ENCODE data around the gene CCBE1. TPM values are rescaled to one million over a fixed set of nuclear protein-coding genes. Genes with fewer than 3 reads are reported as not detected.

CCBE1 gene
- total and polyA plus RNA-seq, 2 of the 4 experiments (the other 2 are of a cell fraction), result 64.8 to 148 TPM

GRCh38 chr18:59619816-59620215, 77.4 kb downstream of the CCBE1 start:
- Histone ChIP-seq H3K79me1 (ENCODE audit: low read depth in 1 of 2, low read length in 2 of 2) (peaks cover 56 to 78% of the 10 kb centered on the region in 2 experiments), H2BK120ac (ENCODE audit: low read depth, low read length) (no peak overlapping the region), H4K5ac (ENCODE audit: low read depth, low read length) (no peak overlapping the region), H2AK5ac (ENCODE audit: low read depth, low read length) (peak overlapping the region; percentile 37; the same call in 1 of the 2 replicates), H2BK5ac (ENCODE audit: low read depth, low read length, poor library complexity, severe bottlenecking) (no peak overlapping the region), H2BK20ac (ENCODE audit: low read depth, low read length) (no peak overlapping the region), H3K9me3 (ENCODE audit: control insufficient read depth, insufficient read depth, low read length) (no peaks in the 10 kb centered on the region), H3K9ac (ENCODE audit: low read depth, low read length) (no peak overlapping the region), H3K14ac (replicated peaks; ENCODE audit: low read depth, low read length) (0 out of 2 replicates have a peak overlapping the region, but pooled peaks have one; percentile 23), H2AK9ac (replicated peaks; ENCODE audit: low read depth, low read length, poor library complexity) (no peak overlapping the region), H3K9me1 (ENCODE audit: insufficient read depth, low read length) (peaks cover 34% of the 10 kb centered on the region), H4K91ac (ENCODE audit: insufficient read depth, low read depth, low read length) (no peak overlapping the region), H3K4me3 (ENCODE audit: insufficient read depth, low read depth, low read length) (no peak overlapping the region), H3K4me1 (ENCODE audit: control insufficient read depth, insufficient read depth, low read length) (peaks cover 18% of the 10 kb centered on the region), H4K20me1 (ENCODE audit: insufficient read depth, low read length) (peaks cover 37% of the 10 kb centered on the region; the same call in 1 of the 2 replicates), H2BK15ac (ENCODE audit: low read depth, low read length) (no peak overlapping the region), H3K4me2 (ENCODE audit: low read depth, low read length) (no peak overlapping the region), H2AFZ (replicated peaks; ENCODE audit: low read length, poor library complexity) (no peak overlapping the region), H3K18ac (ENCODE audit: low read depth, low read length) (no peak overlapping the region; the same call in 1 of the 2 replicates), H3K36me3 (ENCODE audit: control insufficient read depth, insufficient read depth, low read length) (no peaks in the 10 kb centered on the region), H3K56ac (ENCODE audit: extremely low read depth, insufficient read depth, low read length) (no peak overlapping the region), H3K4ac (ENCODE audit: low read depth, low read length) (no peak overlapping the region), H3K27ac (ENCODE audit: insufficient read depth, low read length) (no peak overlapping the region), H4K8ac (ENCODE audit: low read depth in 2 of 2, low read length in 2 of 2) (no peak overlapping the region), H3K23ac (ENCODE audit: low read depth, low read length) (no peak overlapping the region), H3K27me3 (ENCODE audit: control insufficient read depth, insufficient read depth, low read length) (no peaks in the 10 kb centered on the region)
- ChIA-PET CTCF (no interaction called here), POLR2A (ENCODE audit: unreplicated experiment) (no interaction called here)
- TF ChIP-seq CHD1 (IDR thresholded peaks at IDR 0.05; ENCODE audit: low read depth, low read length) (no peak), FOS (IDR thresholded peaks at IDR 0.05; ENCODE audit: low read depth, low read length) (no peak), ELK1 (IDR thresholded peaks at IDR 0.05; ENCODE audit: borderline replicate concordance, low read depth, low read length) (no peak), BHLHE40 (IDR thresholded peaks at IDR 0.05; ENCODE audit: low read depth, low read length) (no peak)
- dilution Hi-C loops (cut with HindIII; ENCODE audit: low sequenced_read_pairs, unreplicated experiment), result no loop called here
- no TSS peak for BruUV-seq (replicated peaks)
- intact Hi-C loops (cut with micrococcal nuclease), result loop anchor here (10.0 kb wide), 1 partner anchor 285 kb away; no protein-coding TSS in a partner anchor
- in situ Hi-C loops (cut with MboI; ENCODE audit: low sequenced_read_pairs), result no loop called here
- ATAC-seq (ENCODE audit: low read depth) (no peak), DNase-seq (no peak)
- no CpG with 5 or more reads among the region's 3 CpGs for WGBS, 2 experiments (ENCODE audit: extremely low coverage in 2 of 2, insufficient read length in 1 of 2)

All from IMR-90 (cell line).